ENCODE measurements around the gene PRPF8.

PRPF8 gene

DNA sequence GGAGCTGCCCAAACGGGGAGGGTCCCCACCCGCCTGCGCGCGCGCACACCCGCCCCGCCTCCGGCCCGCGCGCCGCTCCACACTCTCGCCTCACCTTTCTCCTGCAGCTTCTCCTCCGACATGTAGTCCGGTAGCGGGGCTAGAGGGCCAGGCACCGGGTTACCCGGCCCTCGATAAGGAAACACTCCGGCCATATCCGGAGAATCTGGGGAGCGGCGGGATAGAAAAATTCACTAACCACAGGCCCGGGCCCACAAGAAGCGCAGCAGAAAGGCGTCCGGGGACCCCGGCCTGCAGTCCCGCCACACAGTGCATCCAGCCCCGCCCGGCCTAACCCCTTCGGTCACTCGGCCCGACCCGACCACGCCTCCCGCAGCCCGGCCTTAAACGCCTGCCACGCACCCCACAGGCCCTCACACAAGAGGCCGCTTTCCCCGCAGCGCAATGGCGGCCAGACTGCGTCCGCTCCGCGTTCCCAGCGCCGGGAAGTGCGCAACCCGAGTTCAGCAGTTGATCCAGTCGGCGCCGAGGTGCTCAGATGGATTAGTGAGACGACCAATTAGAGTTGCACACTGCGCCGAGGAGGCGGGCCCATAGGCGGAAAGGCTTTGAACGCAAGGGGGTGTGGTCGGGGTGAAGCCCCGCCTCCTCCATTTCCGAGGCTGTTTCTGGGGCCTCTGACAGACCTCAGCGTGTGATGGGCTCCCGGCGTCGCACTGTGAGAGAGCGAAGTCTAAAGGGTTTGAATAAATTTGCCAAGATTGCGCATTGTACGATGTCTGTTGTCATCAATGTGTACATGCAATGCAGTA is at the start of gene PRPF8:
TSS of gene PRPF8 (minus strand) at position 490 of the 812 bp plus-strand sequence. CDS start at position 194, 296 bp downstream.
- peak; percentile 95 for DNase-seq (ENCODE audit: low read depth)

DNA sequence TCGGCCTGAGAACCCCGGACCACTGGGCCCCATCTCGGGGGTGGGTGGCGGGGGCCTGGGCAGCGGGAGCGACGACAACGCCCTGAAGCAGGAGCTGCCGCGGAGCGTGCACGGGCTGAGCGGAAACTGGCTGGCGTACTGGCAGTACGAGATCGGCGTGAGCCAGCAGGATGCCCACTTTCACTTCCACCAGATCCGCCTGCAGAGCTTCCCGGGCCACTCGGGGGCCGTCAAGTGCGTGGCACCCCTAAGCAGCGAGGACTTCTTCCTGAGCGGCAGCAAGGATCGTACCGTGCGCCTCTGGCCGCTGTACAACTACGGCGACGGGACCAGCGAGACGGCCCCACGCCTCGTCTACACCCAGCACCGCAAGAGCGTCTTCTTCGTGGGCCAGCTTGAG is 49.1 kb upstream of the PRPF8 start:
- no peak for DNase-seq (ENCODE audit: low read depth)

DNA sequence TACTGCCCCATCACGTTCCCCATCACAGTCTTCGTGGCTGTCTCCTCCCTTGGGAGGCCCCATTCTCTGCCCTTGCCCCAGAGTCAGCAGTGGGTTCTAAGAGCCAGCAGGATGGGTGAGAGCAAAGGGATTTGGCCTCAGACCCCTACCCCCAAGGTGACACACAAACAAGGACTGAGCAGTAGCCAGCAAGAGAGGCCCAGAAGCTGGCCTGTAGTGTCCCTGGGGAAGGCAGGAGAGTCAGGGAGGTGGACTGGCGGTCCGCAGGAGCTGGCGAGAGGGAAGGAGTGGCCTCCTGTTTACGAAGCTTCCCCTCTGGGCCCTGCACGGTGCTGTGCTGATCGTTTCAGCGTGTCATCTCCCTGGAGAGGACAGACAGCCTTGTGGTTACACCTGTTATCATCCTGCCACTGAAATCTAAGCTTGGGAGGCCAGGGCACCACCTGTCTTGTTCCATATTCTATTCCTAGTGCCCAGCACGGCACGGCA is 48.2 kb upstream of the PRPF8 start:
- no peak for DNase-seq (ENCODE audit: low read depth)

DNA sequence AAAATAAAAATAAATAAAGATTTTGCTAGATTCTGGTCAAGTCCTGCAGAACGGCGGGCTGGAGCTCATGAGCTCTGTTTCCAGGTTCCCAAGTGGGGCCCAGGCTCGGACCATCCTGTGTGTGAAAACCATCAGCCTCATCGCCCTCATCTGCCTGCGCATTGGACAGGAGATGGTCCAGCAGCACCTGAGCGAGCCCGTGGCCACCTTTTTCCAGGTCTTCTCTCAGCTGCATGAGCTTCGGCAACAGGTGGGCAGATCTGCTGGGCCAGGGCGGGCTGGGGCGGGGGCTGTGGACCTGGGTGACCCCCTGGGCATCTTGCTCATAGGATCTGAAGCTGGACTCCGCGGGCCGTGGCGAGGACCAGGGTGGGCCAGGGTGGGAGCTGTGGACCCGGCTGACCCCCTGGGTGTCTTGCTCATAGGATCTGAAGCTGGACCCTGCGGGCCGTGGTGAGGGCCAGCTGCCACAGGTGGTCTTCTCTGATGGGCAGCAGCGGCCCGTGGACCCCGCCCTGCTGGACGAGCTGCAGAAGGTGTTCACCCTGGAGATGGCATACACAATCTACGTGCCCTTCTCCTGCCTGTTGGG is 47.7 kb upstream of the PRPF8 start:
- DNase-seq (ENCODE audit: low read depth): no peak

DNA sequence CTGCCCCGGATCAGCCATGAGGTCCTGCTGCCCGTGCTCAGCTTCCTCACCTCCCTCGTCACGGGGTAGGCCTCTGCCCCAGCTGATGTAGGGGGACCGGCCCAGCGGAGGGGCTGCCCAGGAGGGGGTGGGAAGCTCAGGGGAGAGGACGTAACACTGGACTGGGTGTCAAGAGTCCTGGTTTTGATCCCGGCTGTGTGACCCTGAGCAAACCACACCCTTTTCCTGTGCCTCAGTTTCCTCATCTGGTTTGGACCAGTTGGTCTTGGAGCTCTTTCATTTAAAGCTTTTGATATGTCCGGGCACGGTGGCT is 46.5 kb upstream of the PRPF8 start:
- no peak for DNase-seq (ENCODE audit: low read depth)

DNA sequence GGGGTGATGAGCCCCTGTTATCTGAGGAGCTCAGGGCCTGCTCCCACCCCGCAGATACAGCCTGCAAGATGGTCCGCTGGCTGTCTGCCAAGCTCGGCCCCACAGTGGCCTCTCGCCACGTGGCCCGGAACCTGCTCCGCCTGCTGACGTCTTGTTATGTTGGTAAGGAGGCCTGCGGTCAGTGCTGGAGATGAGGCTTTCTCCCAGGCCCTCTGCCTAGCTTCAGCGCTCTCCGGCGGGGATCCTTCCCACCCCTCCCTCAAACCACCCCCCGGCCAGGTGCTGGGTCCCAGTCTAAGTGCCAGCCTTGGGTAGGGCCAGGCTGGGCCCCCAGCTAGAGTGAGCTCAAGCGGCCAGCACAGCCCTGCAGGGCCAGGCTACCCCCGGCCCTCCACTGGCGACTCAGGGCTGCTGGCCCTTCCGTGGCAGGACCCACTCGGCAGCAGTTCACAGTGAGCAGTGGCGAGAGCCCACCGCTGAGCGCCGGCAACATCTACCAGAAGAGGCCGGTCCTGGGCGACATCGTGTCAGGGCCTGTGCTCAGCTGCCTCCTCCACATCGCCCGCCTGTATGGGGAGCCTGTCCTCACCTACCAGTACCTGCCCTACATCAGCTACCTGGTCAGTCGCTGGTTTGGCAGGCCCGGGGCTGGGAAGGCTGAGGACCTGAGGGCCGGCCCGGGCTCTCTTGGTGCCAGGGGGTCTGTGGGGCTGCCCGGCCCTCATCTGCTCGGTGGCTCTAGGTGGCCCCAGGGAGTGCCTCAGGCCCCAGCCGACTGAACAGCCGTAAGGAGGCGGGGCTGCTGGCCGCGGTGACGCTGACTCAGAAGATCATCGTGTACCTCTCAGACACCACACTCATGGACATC is 45.9 kb upstream of the PRPF8 start:
- peak; percentile 96 for DNase-seq (ENCODE audit: low read depth)

DNA sequence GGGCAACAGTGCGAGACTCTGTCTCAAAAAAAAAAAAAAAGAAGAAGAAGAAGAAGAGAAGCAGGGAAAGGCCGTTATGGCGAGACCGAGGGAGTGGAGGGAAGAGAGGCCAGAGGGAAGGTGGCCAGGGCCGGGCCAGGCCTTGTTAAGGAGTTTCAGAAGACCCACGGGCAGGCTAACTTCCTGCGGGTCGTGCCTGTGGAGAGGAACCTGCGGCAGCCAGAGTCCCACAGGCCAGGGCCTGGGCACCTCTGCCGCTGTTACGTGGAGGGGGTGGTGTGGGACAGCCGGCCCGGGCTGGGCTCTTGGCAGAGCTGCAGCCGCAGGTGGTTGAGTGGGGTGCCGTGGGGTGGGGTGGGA is 45.3 kb upstream of the PRPF8 start:
- no peak for DNase-seq (ENCODE audit: low read depth)

DNA sequence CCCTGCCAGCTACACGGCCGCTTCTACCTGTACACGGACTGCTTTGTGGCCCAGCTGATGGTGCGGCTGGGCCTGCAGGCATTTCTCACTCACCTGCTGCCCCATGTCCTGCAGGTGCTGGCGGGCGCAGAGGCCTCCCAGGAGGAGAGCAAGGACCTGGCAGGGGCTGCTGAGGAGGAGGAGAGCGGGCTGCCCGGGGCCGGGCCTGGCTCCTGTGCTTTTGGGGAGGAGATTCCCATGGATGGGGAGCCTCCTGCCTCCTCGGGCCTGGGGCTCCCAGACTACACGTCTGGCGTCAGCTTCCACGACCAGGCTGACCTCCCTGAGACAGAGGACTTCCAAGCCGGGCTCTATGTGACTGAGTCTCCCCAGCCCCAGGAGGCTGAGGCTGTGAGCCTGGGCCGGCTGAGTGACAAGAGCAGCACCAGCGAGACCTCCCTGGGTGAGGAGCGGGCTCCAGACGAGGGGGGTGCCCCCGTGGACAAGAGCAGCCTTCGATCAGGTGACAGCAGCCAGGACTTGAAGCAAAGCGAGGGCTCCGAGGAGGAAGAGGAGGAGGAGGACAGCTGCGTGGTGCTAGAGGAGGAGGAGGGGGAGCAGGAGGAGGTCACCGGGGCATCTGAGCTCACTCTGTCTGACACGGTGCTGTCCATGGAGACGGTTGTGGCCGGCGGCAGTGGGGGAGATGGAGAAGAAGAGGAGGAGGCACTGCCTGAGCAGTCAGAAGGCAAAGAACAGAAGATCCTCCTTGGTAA is 43.4 kb upstream of the PRPF8 start:
- no peak for DNase-seq (ENCODE audit: low read depth)

DNA sequence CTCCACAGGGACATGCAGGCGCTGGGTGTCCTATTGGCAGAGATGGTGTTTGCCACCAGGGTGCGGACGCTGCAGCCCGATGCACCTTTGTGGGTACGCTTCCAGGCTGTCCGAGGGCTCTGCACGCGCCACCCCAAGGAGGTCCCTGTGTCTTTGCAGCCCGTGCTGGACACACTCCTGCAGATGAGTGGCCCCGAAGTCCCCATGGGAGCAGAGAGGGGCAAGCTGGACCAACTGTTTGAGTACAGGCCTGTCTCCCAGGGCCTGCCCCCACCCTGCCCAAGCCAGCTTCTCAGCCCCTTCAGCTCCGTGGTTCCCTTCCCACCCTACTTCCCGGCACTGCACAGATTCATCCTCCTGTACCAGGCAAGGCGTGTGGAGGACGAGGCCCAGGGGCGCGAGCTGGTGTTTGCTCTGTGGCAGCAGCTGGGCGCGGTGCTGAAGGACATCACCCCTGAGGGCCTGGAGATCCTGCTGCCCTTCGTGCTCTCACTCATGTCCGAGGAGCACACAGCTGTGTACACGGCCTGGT is 42.7 kb upstream of the PRPF8 start:
- DNase-seq (ENCODE audit: low read depth): no peak

DNA sequence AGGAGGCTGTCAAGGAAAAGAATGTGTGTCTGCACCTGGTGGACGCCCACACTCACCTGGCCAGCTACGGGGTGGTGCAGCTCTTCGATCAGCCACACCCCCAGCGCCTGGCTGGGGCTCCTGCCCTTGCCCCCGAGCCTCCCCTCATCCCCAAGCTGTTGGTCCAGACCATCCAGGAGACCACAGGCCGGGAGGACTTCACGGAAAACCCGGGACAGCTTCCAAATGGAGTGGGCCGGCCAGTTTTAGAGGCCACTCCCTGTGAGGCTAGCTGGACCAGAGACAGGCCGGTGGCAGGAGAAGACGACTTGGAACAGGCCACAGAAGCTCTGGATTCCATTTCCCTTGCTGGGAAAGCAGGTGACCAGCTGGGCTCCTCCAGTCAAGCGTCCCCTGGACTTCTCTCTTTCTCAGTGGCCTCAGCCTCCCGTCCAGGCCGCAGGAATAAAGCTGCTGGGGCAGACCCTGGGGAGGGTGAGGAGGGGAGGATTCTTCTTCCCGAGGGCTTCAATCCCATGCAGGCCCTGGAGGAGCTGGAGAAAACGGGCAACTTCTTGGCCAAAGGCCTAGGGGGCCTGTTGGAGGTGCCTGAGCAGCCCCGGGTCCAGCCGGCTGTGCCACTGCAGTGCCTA is 42.1 kb upstream of the PRPF8 start:
- DNase-seq (ENCODE audit: low read depth): no peak

DNA sequence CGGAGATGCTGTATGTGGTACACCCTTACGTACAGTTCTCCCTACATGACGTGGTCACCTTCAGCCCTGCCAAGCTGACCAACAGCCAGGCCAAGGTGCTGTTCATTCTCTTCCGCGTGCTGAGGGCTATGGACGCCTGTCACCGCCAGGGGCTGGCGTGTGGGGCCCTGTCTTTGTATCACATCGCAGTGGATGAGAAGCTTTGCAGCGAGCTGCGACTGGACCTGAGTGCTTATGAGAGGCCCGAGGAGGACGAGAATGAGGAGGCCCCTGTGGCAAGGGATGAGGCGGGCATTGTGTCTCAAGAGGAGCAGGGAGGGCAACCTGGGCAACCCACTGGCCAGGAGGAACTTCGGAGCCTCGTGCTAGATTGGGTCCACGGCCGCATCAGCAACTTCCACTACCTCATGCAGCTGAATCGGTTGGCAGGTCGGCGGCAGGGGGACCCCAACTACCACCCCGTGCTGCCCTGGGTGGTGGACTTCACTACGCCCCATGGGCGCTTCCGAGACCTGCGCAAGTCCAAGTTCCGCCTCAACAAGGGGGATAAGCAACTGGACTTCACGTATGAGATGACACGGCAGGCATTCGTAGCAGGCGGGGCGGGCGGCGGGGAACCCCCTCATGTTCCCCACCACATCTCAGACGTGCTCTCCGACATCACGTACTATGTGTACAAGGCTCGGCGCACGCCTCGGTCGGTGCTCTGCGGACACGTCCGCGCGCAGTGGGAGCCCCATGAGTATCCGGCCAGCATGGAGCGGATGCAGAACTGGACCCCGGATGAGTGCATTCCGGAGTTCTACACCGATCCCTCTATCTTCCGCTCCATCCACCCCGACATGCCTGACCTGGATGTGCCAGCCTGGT is 41.2 kb upstream of the PRPF8 start:
- DNase-seq (ENCODE audit: low read depth): no peak

DNA sequence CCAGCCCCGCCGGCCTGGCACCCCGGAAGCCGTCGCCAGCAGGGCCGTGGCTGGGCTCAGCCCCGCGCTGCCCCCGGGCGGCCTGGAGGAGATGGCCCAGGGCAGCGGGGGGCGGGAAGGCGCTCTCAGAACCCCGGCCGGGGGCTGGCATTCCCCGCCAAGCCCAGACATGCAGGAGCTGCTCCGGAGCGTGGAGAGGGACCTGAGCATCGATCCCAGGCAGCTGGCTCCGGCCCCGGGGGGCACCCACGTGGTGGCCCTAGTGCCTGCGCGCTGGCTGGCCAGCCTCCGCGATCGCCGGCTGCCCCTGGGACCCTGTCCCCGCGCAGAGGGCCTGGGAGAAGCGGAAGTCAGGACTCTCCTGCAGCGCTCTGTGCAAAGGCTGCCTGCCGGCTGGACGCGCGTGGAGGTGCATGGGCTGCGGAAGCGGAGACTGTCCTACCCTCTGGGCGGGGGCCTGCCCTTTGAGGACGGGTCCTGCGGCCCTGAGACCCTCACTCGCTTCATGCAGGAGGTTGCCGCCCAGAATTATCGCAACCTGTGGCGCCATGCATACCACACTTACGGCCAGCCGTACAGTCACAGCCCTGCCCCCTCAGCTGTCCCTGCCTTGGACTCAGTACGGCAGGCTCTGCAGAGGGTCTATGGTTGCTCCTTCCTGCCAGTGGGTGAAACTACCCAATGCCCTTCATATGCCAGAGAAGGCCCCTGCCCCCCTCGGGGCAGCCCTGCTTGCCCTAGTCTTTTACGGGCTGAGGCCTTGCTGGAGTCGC is 40.4 kb upstream of the PRPF8 start:
- DNase-seq (ENCODE audit: low read depth): no peak

DNA sequence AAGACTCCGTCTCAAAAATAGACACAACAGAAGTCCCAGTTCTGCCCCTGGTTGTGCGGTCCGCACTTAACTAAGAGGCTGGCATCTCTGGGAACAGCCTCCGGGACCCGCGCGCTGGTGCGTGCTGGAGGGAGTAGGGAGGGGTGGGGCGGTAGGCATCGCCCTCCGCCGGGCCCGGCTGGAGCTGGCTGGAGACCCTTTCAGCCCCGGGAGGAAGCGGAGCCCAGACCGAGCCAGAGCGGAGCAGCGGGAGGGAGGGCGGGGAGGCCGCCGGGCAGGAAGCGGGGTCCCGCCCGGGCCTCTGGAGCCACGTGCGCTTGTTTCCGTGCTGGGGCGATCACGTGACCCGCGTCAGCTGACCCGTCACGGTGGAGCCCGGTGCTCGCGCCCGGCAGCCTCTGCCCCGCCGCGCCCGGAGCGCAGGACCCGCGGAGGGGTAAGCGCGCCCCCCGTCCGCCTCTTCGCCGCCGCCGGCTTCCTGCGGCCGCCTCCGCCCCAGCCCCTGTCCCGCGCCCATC is 39.7 kb upstream of the PRPF8 start, which contains the start of gene WDR81:
TSS of gene WDR81 (plus strand) at position 354 of the 518 bp plus-strand sequence. CDS start 256 bp downstream, outside the sequence.
- DNase-seq (ENCODE audit: low read depth): peak; percentile 78

DNA sequence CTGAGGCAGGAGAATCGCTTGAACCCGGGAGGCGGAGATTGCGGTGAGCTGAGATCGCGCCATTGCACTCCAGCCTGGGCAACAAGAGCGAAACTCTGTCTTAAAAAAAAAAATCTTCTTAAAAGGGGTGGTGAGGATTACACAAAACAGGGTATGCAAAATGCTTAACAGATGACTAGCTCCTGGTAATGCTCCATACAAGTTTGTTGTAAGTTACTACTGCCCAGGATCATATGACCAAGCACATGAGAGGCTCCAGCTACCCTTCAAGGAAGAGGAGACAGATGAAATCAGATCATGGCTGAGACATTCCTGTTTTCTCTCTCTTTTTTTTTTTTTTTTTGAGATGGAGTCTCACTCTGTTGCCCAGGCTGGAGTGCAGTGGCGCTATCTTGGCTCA is 37.4 kb upstream of the PRPF8 start:
- peak; percentile 59 for DNase-seq (ENCODE audit: low read depth)

DNA sequence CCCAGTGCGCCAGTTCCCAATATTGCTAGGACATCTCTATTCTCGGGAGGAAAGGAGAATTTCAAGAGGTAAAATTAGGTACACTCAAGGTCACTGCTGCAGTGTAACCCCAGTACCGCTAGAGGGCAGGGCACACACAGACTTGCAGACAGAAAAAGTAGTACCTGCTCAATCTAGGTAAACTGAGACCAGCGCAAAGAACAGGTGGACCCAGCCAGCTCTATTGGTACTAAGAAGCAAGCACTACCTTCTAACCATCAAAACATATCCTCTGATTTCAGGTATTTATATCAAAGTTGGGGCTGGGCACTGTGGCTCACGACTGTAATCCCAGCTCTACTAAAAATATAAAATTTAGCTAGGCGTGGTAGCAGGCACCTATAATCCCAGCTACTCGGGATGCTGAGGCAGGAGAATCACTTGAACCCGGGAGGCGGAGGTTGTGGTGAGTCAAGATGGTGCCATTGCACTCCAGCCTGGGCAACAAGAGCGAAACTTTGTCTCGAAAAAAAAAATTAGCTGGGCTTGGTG is 36.3 kb upstream of the PRPF8 start:
- DNase-seq (ENCODE audit: low read depth): peak; percentile 57

DNA sequence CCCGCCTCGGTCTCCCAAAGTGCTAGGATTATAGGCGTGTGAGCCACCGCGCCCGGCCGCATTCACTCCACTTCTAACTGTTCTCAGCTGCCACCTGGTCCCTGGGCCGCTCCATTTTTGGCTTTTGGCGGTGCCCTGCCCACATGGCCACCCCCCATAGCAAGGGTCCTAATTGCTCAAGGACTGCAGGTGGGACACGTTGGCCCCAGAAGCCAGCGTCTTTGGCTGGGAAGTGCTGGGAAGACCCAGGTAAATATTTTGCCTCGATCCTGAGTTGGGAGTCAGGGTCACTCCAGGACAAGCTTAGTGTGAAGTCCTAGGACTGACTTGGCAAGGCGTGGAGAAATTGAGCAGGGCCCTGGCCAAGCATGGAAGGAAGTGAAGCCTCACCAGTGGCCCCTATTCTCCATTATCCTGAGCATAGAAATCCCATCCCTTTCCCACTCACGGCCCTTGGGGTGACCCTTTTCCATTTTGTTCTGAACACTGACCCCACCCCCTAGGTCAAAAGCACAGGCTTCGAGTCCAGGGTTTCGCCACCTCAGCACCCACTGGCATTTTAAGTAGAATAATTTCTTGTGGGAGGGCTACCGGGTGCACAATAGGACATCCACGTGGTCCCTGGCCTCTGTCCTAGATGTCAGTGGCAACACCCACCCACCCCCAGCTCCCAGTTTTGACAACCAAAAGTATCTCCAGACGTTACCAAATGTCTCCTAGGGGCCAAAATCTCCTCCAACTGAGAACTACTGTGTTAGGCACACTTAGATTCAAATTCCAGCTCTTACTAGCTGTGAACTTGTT is 33.9 kb upstream of the PRPF8 start:
- no peak for DNase-seq (ENCODE audit: low read depth)

DNA sequence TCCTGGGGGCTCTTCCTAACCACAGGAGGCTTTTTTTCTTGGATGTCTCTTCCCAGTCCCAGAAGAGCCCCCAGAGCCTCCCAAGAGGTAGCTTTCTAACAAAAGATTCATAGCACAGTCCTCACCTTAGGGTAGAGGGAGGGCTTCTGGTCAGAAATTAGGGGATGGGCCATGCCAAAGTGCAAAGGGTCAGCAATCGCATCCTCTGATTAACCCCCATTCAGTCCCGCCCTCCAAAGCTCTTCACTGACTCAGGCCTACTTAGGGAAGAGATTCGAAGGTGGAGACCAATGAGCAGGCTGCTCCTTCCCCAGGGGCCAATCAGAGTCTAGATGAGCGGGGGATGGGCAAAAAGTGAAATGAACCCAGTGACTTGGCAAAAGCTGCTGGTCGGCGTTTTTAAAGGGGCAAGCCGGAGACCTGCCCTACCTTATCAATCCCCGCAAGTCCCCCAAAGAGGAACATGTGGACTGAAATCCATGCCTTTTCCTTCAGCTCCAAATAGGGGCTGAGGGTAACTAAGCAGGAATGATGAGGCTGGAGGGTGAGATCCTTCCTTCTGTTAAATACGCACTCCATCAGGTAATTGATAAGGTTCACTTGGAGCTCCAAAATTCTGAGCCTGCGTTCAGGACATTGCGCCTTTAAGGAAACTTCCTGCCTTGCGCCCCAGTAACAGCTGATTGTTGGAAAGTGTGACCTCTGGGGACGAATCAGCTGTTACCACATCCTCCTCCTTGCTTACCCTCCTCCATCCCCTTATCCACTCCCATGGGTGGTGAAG is 32.4 kb upstream of the PRPF8 start:
- peak; percentile 100 for DNase-seq (ENCODE audit: low read depth)

Measured in amniotic epithelial cell (primary cell).